ENCODE data around the gene GRID2.

DNA sequence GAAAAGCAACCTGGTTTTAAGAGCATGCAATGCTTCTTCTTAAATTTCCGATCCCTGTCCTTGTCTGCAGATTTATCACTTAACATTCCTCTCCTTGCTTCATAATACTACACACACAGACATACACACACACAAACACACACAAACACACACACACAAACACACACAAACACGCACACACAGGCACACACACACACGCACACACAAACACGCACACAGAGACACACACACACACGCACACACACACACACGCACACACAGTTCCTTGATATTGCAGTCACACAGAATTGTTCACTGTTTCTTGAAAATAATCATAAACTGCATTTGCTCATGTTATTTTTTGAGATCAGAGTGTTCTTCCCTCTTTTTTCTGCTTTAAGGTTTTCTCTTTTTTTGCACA lies 1066.5 kb downstream of the GRID2 start:
- TF ChIP-seq, protein P1, sequence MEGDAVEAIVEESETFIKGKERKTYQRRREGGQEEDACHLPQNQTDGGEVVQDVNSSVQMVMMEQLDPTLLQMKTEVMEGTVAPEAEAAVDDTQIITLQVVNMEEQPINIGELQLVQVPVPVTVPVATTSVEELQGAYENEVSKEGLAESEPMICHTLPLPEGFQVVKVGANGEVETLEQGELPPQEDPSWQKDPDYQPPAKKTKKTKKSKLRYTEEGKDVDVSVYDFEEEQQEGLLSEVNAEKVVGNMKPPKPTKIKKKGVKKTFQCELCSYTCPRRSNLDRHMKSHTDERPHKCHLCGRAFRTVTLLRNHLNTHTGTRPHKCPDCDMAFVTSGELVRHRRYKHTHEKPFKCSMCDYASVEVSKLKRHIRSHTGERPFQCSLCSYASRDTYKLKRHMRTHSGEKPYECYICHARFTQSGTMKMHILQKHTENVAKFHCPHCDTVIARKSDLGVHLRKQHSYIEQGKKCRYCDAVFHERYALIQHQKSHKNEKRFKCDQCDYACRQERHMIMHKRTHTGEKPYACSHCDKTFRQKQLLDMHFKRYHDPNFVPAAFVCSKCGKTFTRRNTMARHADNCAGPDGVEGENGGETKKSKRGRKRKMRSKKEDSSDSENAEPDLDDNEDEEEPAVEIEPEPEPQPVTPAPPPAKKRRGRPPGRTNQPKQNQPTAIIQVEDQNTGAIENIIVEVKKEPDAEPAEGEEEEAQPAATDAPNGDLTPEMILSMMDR (optimal IDR thresholded peaks at IDR 0.05 in 1 of 3, IDR thresholded peaks at IDR 0.05 in 1 of 3, conservative IDR thresholded peaks at IDR 0.05 in 1 of 3; ENCODE audit: extremely low read depth in 1 of 3, insufficient read depth in 2 of 3, low read length in 3 of 3), result no peak
- TF ChIP-seq EZH2 (IDR thresholded peaks at IDR 0.05; ENCODE audit: low read length), result no peak
